HFF-Myc (cell line): ENCODE results near the gene ZDHHC20.

ENCODE experiments used
- DNase-seq: peaks from one replicate; pipeline ENCODE4 v3.0.0-alpha.2; 2011; ENCODE audit warnings: low read depth; ENCODE audit errors: extremely low read depth
- H3K4me3 ChIP-seq: replicated peaks from 2 replicates; pipeline ENCODE4 v1.5.1; 2011; ENCODE audit warnings: low read depth, mild to moderate bottlenecking, control low read depth, low read length
- TF ChIP-seq, protein P1 (sequence below): IDR thresholded peaks from 2 replicates; pipeline ENCODE4 v1.5.1; 2012; ENCODE audit warnings: mild to moderate bottlenecking, low read depth, low read length, control low read depth; ENCODE audit errors: missing control alignments

Gene ZDHHC20

DNA sequence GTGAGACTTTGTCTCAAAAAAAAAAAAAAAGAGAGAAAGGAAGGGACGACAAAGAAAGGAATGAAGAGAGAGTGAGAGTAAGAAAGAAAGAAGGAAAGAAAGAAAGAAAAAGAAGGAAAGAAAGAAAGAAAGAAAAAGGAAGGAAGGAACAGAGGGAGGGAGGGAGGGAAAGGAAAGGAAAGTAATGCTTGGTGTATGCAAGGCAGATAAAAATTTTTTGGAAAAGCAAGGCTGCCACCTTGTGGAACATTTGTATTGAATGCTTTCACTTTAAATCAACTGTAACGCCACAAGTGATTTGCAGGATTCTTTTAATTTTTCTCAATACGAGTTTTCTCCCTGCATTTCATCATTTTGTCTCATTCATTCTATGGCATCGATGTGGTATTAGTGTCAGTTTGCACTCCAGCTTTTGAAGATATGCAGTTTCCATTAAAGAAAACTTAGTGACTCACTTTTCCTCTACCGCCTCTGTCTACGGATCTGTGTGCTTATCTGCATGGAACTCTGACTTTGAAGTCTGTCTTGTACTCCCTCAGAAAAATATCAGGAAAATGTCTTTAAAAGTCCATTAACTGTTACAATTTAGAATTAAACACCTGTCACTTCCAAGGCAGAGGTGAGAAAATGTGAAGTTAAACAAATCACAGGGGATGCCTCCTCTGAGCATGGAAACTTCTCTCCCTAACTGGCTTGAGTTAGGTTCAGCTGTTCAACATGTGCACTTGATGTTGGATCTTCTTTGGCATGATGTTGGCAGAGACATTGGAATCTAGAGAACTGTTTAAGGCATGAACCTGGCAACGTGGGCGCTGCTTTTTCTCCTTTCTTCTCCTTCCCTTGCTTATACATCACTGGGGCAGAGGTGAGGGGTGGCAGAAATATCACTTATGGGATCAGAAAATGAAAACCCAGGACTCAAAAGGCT, 20.0 kb upstream of the ZDHHC20 start:
- no peak overlapping the region for H3K4me3 ChIP-seq
- TF ChIP-seq, protein P1, sequence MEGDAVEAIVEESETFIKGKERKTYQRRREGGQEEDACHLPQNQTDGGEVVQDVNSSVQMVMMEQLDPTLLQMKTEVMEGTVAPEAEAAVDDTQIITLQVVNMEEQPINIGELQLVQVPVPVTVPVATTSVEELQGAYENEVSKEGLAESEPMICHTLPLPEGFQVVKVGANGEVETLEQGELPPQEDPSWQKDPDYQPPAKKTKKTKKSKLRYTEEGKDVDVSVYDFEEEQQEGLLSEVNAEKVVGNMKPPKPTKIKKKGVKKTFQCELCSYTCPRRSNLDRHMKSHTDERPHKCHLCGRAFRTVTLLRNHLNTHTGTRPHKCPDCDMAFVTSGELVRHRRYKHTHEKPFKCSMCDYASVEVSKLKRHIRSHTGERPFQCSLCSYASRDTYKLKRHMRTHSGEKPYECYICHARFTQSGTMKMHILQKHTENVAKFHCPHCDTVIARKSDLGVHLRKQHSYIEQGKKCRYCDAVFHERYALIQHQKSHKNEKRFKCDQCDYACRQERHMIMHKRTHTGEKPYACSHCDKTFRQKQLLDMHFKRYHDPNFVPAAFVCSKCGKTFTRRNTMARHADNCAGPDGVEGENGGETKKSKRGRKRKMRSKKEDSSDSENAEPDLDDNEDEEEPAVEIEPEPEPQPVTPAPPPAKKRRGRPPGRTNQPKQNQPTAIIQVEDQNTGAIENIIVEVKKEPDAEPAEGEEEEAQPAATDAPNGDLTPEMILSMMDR, result peak; percentile 20
- DNase-seq, result peak; percentile 64

DNA sequence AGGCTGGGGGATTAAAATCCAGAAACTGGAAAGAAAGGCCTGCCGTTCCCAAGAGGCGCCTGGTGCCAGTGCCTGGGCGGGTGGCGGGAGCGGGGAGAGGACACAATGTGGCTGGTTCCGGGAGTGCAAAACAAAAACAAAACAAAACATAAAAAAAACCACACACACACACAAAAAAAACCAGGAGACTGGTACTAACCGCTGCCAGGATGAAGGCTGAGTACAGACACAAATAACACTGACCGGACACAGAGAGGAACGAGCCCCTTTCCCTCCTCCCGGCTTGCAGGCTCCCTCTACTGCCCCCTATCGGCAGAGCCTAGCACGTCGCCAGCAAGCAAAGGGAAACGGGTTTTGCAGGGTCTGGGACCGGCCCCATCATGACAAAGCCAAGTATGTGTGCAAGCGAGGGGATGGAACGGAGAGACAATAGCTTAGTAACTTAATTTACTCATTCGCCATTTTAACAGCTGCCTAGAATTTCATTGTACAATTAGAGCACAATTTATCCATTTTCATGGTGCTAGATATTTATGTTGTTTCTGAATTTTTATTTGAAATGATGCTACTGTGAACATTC, 17.9 kb upstream of the ZDHHC20 start:
- peak; percentile 70 for DNase-seq
- TF ChIP-seq, protein P1, result peak; percentile 99
- H3K4me3 ChIP-seq, result peak overlapping the region; percentile 34

DNA sequence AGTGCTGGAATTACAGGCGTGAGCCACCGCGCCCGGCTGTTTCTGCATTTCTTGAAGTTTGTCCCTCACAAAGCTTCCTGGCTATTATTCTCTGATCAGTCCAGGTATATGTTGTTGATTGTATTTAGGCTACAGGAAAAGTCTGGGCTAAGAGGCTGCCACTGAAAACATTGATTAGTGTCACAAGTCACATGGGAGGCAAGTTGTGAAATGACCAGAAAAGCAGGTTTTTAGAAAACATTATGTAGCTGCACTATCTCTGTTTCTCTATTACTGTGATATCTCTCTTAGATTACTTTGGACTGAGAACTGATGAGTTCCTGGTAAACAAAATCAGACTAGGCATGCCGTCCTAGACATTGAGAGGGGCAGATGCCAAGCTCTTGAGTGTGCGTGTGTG, 16.0 kb upstream of the ZDHHC20 start:
- DNase-seq, result no peak
- TF ChIP-seq, protein P1, result no peak
- H3K4me3 ChIP-seq, result no peak overlapping the region

DNA sequence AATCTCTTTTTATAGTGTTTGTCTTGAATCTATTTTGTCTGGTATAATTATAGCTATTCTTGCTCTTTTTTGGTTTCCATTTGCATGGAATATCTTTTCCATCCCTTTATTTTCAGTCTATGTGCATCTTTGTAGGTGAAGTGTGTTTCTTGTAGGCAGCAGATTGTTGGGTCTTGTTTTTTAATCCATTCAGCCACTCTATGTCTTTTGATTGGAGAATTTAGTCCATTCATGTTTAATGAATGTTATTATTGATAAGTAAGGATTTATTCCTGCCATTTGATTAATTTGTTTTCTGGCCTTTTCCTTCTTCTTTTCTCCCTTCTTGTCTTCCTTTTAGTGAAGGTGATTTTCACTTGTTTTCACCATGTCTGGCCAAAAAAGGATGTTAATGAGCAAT, 11.7 kb upstream of the ZDHHC20 start:
- H3K4me3 ChIP-seq, result no peak overlapping the region
- TF ChIP-seq, protein P1, result no peak
- no peak for DNase-seq

DNA sequence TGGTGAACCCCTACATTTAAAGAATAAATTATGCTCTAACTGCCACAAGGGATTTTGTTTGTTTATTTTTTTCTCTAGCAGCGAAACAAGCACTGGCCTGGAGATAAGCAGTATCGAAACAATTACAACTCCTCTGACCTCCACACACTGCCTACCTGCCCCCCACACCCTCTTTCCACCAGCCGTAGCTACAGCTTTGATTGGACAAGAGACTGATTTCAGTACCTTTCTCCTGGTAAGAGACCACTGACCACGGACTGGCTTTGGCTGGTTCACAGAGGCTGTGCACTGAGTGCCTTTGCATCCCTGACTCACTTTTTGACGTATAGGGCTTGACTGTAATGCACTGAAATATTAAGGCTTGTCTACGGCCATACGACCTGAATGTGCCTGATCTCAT, 7.4 kb upstream of the ZDHHC20 start:
- DNase-seq, result no peak
- H3K4me3 ChIP-seq, result no peak overlapping the region
- TF ChIP-seq, protein P1, result no peak

DNA sequence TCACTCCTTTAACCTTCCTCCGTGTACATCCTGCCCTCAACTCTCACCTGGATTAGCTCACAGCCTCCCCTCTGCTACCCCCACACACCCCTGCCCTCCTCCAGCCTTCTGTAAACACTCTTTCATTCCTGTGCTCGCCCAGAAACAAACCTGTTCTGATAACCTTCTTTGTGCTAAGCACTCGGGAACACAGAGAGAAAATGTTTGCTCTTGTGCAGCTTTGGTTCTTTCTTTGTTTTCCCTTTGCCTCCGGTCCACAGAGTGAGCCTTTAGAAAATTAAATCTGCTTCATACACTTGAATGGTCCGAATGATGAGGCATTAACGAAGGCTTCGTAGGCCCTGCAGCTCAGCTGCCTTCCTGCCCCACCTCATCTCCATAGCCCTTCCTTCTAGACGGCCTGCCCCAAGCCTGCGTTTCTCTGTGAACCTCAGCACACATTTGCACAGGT, 6.6 kb upstream of the ZDHHC20 start:
- DNase-seq, result no peak
- TF ChIP-seq, protein P1, result no peak

More for the DNA sequence above, 6.6 kb upstream of the ZDHHC20 start:
- no peak overlapping the region for H3K4me3 ChIP-seq
